Retina (tissue), 1 donor: ENCODE results near the gene COL5A2.

ENCODE experiments used
- DNase-seq: peaks from one replicate; pipeline ENCODE4 v3.0.0-alpha.2; 2016

The COL5A2 gene

GRCh38 chr2:189179570-189179950 is at the start of gene COL5A2:
Gene COL5A2 (minus strand): TSS chr2:189179761. CDS start chr2:189179604, 157 bp downstream.
- DNase-seq = no peak

DNA sequence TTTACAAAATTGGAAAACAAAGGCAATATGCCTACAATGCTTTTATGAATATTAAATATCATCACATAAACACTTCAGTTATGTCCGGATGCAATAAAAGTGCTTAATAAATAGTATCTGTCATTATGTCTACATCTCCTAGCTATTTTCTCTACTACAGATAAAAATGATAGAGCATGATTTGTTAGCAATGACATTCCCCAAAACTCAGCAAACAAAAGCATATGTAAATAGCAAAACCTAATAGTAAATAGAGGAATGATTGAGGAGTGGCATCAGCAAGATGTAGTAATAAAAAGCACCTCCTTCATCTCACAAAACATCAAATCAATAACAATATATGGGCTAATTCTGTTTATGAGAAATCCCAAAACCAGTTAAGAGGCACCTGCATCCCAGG is 46.5 kb upstream of the COL5A2 start:
- no peak for DNase-seq

- no peak for DNase-seq
Observed at GRCh38 chr2:189225032-189225431, 45.5 kb upstream of the COL5A2 start.

- DNase-seq = no peak
Observed at GRCh38 chr2:189222468-189223105, 43.0 kb upstream of the COL5A2 start.

GRCh38 chr2:189221811-189222467 is 42.4 kb upstream of the COL5A2 start:
- no peak for DNase-seq

GRCh38 chr2:189218236-189218635 is 38.7 kb upstream of the COL5A2 start:
- no peak for DNase-seq

DNA sequence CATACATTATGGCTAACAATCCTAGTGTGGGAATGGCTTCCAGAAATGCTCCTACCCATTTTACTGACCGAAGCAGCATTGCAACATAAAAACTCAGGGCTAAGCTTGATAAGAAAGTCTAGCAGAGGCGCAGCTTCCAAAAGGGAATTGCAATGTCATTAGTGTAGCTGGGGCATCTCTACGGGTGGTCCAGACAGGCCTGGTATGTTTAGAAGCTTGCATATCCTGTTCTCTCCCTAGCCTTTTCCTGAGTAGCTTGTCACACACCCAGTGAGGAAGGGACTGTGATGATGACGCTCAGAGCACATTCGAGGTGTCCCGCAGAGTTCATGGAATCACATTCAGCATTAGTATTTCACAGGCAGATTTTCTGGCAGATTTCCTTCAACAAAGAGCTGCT is 38.0 kb upstream of the COL5A2 start:
- DNase-seq = no peak

GRCh38 chr2:189217051-189217450 is 37.5 kb upstream of the COL5A2 start:
- no peak for DNase-seq

DNA sequence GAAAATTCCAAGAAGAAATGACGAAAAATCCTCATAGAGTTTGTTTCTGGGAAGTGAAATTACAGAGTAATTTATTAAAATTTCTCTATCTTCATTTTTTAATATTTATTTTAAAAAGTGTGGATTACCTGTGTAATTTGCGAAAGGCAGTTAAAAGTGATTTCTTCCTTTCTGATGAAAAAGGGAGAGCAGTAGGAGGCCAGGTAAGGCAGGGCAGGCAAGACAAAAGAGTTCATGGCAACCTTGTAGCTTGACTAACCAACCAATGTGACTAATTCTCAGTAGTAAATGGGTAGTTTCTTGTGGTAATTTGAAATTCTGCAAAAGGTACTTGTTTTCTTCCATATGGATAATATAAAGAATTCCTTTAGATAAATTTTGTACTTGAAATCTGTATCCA is 34.9 kb upstream of the COL5A2 start:
- DNase-seq = no peak

- DNase-seq = no peak
Observed at GRCh38 chr2:189213250-189213649, 33.7 kb upstream of the COL5A2 start.

GRCh38 chr2:189210250-189211087 is 30.9 kb upstream of the COL5A2 start:
- no peak for DNase-seq

GRCh38 chr2:189208254-189208653 is 28.7 kb upstream of the COL5A2 start:
- no peak for DNase-seq

GRCh38 chr2:189204322-189204941 is 24.9 kb upstream of the COL5A2 start:
- DNase-seq = no peak

- DNase-seq = no peak
Observed at GRCh38 chr2:189203177-189203799, 23.7 kb upstream of the COL5A2 start.

DNA sequence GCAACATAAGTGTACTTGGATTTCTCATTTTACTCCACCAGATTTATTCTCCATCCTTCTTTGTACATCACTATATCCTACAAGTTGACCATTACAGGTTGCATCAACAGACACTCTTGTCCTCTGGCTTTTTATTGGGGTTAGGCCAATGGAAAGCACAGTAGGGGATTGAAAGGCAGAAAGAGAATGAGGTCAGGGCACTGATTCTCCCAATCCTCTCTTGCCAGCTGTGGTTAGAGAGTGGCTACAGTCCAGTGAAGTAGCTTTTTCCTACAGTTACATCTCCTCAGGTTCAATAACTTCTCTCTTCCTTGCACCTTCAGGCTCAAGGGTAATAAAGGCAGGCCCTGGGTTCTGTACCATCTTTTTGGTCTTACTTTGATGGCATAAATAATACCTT is 20.2 kb upstream of the COL5A2 start:
- no peak for DNase-seq

DNA sequence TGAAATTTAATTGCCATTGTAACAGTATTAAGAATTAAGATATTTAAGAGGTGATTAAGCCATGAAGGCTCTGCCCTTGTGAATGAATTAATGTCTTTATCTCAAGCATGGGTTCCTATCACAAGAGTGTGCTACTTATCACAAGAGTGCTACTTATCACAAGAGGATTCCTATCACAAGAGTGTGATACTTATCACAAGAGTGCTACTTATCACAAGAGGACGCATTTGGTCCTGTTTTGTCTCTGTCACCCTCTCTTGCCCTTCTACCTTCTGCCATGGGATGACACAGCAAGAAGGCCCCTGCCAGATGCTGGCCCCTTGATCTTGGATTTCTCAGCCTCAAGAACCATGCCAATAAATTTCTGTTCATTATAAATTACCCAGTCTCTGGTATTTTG is 13.2 kb upstream of the COL5A2 start:
- no peak for DNase-seq

DNA sequence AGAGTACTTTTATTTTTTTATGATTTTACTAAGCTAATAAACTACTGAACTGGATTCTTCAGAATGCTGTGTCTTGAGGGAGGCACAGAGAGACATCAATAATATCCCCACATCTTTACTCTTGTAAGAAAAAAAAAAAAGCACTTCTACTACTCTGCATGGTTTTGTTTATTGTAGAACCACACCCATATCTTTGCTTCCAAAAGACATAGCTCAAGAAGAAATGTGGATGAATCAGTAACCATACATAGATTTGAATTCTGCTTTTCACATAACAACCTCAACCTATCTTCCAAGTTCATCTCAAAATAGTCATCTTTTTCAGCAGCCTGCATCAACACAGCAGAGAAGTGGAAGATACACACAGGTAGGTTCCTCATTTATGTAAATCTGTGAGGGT is 12.2 kb upstream of the COL5A2 start:
- no peak for DNase-seq

- no peak for DNase-seq
Observed at GRCh38 chr2:189190685-189191084, 11.1 kb upstream of the COL5A2 start.

DNA sequence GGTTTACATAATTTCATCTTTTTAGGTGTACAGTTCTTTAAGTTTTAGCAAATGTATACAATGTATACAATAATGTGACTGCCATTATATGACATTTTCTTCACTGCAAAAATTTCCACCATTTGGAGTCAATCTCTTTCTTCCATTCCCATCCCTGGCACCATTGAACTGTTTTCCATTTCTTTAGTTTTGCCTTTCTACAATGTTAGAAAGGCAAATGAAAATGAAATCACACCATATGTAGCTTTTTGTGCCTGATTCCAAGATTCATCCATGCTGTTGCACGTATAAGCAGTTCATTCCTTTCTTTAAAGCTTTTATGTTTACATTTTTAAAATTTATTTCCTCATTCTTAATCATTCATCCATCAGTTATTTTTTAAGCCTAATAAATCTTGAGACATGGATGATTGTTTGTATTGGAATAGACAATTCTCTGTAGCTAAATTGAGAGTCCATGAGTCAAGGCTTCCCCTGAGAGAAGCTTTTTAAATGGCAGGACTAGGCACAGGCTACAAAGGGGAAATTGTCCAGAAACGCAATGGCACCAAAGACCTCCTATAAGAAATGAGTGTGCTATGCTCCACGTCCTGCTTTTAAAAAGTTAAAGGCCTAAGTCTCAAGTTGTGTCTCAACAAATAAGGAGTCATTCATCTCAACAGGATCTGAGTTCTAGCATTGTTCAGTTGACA is 8.7 kb upstream of the COL5A2 start:
- DNase-seq = no peak

GRCh38 chr2:189183170-189183569 is 3.6 kb upstream of the COL5A2 start:
- no peak for DNase-seq

GRCh38 chr2:189181706-189182105 is 2.1 kb upstream of the COL5A2 start:
- no peak for DNase-seq
